Epithelial cell of esophagus (primary cell): ENCODE measurements around the gene DCST2.
A peak's percentile ranks its signal among the peaks of the same experiment; 100 is the strongest.
"Not testable (repeated sequence)": the region's sequence is repeated elsewhere in the genome, so short reads cannot be mapped to it uniquely, and the experiment has no call there.

Source experiments
- DNase-seq: peaks from one replicate; pipeline ENCODE4 v3.0.0; 2010; ENCODE audit warnings: low read depth
- H3K4me3 ChIP-seq: 2 replicates; pipeline ENCODE4 v1.5.1; 2011; ENCODE audit warnings: mild to moderate bottlenecking, low read length, control low read depth
- CTCF ChIP-seq: IDR thresholded peaks from 2 replicates; pipeline ENCODE4 v1.5.1; 2011; ENCODE audit warnings: low read depth, mild to moderate bottlenecking, low read length, control low read depth, inconsistent platforms; ENCODE audit not compliant: insufficient read depth; ENCODE audit errors: missing control alignments

The DCST2 gene

GRCh38 chr1:154995301-154995983, 38.1 kb downstream of the DCST2 start:
- not testable (repeated sequence) for H3K4me3 ChIP-seq
- TF ChIP-seq CTCF, result peak; percentile 48
- DNase-seq, result peak; percentile 79

- no peak for DNase-seq
- no peak overlapping the region for H3K4me3 ChIP-seq
- TF ChIP-seq CTCF, result no peak
Measured at GRCh38 chr1:154994591-154994990, 39.0 kb downstream of the DCST2 start.

GRCh38 chr1:154994269-154994587, 39.4 kb downstream of the DCST2 start:
- no peak for TF ChIP-seq CTCF
- H3K4me3 ChIP-seq, result no peak overlapping the region
- DNase-seq, result no peak

GRCh38 chr1:154993572-154994268, 39.9 kb downstream of the DCST2 start, which contains the start of gene LENEP:
LENEP (plus strand) TSS chr1:154993586; CDS start chr1:154993608, 22 bp downstream.
- DNase-seq, result no peak
- no peak within 1 kb of the TSS for H3K4me3 ChIP-seq
- TF ChIP-seq CTCF, result no peak

GRCh38 chr1:154992721-154993571, 40.6 kb downstream of the DCST2 start:
- TF ChIP-seq CTCF, result peak; percentile 17
- no peak overlapping the region for H3K4me3 ChIP-seq
- DNase-seq, result no peak

- no peak for DNase-seq
- no peak overlapping the region for H3K4me3 ChIP-seq
- no peak for TF ChIP-seq CTCF
Measured at GRCh38 chr1:154990276-154990675, 43.3 kb downstream of the DCST2 start.
